Uterus (tissue), 4 donors: ENCODE measurements around the gene C22orf39. TPM values are rescaled to one million over a fixed set of nuclear protein-coding genes. Genes with fewer than 3 reads are reported as not detected.
A peak's percentile ranks its signal among the peaks of the same experiment; 100 is the strongest.

Source experiments
- DNase-seq, 2 donors: peaks; one replicate each; pipeline ENCODE4 v3.0.0-alpha.2; 2019 to 2020
- H3K27ac ChIP-seq, 2 donors: fragments of 200-600 bp; sonication (generic); 1 replicate in 1 of 2; 2 replicates in 1 of 2; pipeline ENCODE4 v1.5.1; 2016 to 2018
- H3K27me3 ChIP-seq, 2 donors: fragments of 200-600 bp; sonication (generic); one replicate each; pipeline ENCODE4 v1.5.1; 2018 to 2019; ENCODE audit warnings: control low read depth in 1 of 2
- H3K36me3 ChIP-seq, 2 donors: fragments of 200-600 bp; sonication (generic); one replicate each; pipeline ENCODE4 v1.5.1; 2019; ENCODE audit warnings: control low read depth in 1 of 2
- H3K4me1 ChIP-seq, 2 donors: fragments of 200-600 bp; sonication (generic); one replicate each; pipeline ENCODE4 v1.5.1; 2018 to 2019; ENCODE audit warnings: control low read depth in 1 of 2
- H3K4me3 ChIP-seq, 2 donors: fragments of 200-600 bp; sonication (generic); 1 replicate in 1 of 2; 2 replicates in 1 of 2; pipeline ENCODE4 v1.5.1; 2018 to 2019; ENCODE audit warnings: mild to moderate bottlenecking in 1 of 2
- H3K9me3 ChIP-seq, 2 donors: fragments of 200-600 bp; sonication (generic); one replicate each; pipeline ENCODE4 v1.5.1; 2019; ENCODE audit warnings: control low read depth in 1 of 2
- POLR2A ChIP-seq, 2 donors: fragments of 450-650 bp; IDR thresholded peaks; one replicate each; pipeline ENCODE4 v1.6.1; 2016; ENCODE audit warnings: antibody characterized with exemption in 2 of 2, mild to moderate bottlenecking in 1 of 2, moderate library complexity in 1 of 2
- intact Hi-C: fragments of 100-400 bp; cut with DNase I; formaldehyde crosslinking; loops from one replicate; pipeline ENCODE4 v1.15.1; 2023; ENCODE audit warnings: low total_unique reads
- total RNA-seq, 4 donors: library from RNA; depleted of rRNA in 3 of 4; stranded (reverse); fragments of >200 nt in 3 of 4; gene quantifications; one replicate each; pipeline versions ENCODE4 v1.1.0 to v1.2.4, GENCODE V29; 2014 to 2023
- TF ChIP-seq, protein P1 (sequence below), 4 experiments: fragments of 200-600 bp in 2 of 4; fragments of 450-650 bp in 2 of 4; sonication (generic) in 2 of 4; IDR thresholded peaks; one replicate each; pipeline ENCODE4 v1.5.1; 2016 to 2019; ENCODE audit warnings: antibody characterized with exemption in 4 of 4, mild to moderate bottlenecking in 2 of 4, moderate library complexity in 1 of 4
- donor health status: DM: yes; HTN: yes; CAD: no.

C22orf39 gene
- total RNA-seq, 4 donors from 2014 or later: 38.4 to 112 (median 47.8) TPM

DNA sequence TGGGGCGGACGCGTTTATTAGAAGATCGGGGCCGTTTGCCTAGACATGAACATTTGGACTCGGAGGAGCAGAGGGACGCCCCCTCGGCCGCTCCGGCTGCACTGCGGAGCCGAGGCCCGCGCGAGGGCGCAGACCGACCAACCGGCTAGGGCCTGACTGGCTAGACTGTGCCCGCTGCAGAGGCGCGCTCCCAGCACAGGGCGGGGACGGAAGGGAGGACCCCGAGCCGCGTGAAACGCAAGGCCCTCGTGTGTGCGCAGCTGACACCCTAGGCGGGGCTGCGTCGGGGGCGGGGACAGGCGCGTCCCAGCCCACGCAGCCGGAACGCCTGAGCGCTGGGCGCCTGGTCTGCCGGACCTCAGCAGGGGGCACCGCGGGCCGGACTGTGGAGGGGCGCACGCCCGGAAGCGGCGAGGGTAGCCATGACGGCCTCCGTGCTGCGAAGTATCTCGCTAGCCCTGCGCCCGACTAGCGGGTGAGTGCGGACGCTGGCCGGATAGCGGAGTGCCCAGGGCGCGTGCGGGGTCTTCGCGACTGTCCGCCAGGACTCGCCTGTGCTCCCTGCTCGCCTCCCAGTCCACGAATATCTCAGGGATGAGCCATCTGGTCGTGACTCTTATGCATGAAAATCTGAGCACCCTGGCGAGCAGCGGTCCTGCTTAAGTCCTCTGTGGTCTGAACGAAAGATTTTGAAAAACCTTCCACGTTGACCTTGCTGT lies 15.2 kb downstream of the C22orf39 start, which contains the start of gene MRPL40:
MRPL40 (plus strand) TSS at position 413 of the 719 bp plus-strand sequence; CDS start at position 423, 10 bp downstream.
- intact Hi-C loops: no loop called here
- H3K27me3 ChIP-seq: no peaks in the 10 kb centered on the region

DNA sequence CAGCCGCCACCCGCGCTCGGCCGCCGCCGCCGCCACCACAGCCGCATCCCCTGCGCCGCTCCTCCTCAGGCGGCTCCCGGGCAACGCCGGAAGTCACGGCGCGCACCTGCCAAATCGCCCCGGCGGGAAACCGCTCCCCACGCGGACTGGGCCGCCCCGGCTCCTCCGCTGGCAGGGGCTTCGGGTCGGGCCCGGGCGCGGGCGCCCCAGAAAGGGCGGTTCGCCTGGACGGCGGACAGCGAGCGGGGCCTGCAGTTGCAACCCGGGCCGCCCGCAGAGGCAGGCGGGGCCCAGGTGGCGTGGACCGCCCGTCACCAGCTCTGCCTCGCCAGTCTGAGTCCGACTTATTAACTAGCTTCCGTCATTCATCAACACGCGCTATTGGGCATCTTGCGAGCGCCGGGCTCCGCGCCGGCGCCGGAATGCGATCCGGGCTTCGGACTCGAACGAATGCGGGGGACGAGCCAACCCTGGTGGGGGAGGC lies 15.8 kb downstream of the C22orf39 start, which contains the start of gene HIRA:
HIRA (minus strand) TSS at position 85 of the 484 bp plus-strand sequence. CDS start 257 bp downstream, outside the sequence.
- Histone ChIP-seq H3K4me3 (peak within 1 kb of the TSS; percentile 81 to 90), H3K27me3 (no peaks in the 10 kb centered on the region), H3K36me3 (no peaks in the 10 kb centered on the region), H3K4me1 (peaks cover 12 to 18% of the 10 kb centered on the region in 2 donors), H3K9me3 (no peaks in the 10 kb centered on the region), H3K27ac (peak within 1 kb of the TSS; percentile 89 to 94)
- intact Hi-C loops: no loop called here
- TF ChIP-seq, protein P1, sequence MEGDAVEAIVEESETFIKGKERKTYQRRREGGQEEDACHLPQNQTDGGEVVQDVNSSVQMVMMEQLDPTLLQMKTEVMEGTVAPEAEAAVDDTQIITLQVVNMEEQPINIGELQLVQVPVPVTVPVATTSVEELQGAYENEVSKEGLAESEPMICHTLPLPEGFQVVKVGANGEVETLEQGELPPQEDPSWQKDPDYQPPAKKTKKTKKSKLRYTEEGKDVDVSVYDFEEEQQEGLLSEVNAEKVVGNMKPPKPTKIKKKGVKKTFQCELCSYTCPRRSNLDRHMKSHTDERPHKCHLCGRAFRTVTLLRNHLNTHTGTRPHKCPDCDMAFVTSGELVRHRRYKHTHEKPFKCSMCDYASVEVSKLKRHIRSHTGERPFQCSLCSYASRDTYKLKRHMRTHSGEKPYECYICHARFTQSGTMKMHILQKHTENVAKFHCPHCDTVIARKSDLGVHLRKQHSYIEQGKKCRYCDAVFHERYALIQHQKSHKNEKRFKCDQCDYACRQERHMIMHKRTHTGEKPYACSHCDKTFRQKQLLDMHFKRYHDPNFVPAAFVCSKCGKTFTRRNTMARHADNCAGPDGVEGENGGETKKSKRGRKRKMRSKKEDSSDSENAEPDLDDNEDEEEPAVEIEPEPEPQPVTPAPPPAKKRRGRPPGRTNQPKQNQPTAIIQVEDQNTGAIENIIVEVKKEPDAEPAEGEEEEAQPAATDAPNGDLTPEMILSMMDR (IDR thresholded peaks at IDR 0.05): no peak
- TF ChIP-seq POLR2A (IDR thresholded peaks at IDR 0.05): no peak
- peak; percentile 67 to 81 for DNase-seq

More for the DNA sequence above, 15.2 kb downstream of the C22orf39 start, which contains the start of gene MRPL40:
- Histone ChIP-seq H3K4me3 (peak within 1 kb of the TSS; percentile 81 to 90), H3K36me3 (no peaks in the 10 kb centered on the region), H3K4me1 (peaks cover 12 to 18% of the 10 kb centered on the region in 2 donors), H3K9me3 (no peaks in the 10 kb centered on the region), H3K27ac (peak within 1 kb of the TSS; percentile 89 to 94)
- DNase-seq: peak; percentile 88 to 94
- TF ChIP-seq, protein P1 (IDR thresholded peaks at IDR 0.05): peak in 2 of 4 experiments; percentile 41 to 44
- TF ChIP-seq POLR2A (IDR thresholded peaks at IDR 0.05): peak; percentile 45 to 85

DNA sequence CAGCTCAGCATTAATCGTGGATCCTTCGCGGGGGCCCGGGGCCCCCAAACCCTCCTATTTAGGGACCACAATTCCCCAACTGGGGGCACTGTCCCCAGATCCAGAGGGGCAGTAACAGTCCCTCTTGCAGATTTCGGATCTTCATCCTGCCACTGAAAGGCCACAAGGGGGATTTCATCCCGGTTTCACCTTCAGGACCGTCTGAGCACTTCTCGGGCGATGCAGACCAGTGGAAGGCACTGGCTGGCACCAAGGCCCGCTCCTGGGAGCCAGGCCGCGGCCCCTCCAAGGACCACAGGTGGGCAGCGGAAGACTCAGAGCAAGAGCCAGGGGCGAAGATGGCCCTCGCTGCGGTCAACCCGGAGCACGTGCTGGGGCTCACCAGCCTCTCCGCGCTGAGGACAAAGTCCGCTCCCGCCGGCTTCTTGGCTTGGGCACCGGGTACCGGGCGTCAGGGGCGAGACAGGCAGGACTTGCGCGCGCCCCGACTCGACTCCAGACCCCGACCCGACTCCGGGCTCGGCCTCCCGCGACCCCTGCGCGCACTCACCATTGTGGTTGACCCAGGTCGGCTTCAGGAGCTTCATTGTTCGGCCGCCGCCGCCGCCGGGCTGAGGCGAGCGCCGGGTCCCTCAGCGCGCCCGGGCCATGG lies 16.5 kb downstream of the C22orf39 start:
- TF ChIP-seq, protein P1 (IDR thresholded peaks at IDR 0.05): no peak
- no peak for TF ChIP-seq POLR2A (IDR thresholded peaks at IDR 0.05)
- peak in 1 of 2 donors; percentile 38 for DNase-seq
- peak overlapping the region in 1 of 2 donors; percentile 89 for H3K27ac ChIP-seq
- H3K4me3 ChIP-seq: peak overlapping the region; percentile 81 to 90
- H3K4me1 ChIP-seq: peaks cover 12 to 18% of the 10 kb centered on the region in 2 donors
- no peaks in the 10 kb centered on the region for H3K36me3 ChIP-seq
- intact Hi-C loops: no loop called here
- no peaks in the 10 kb centered on the region for H3K27me3 ChIP-seq
- no peaks in the 10 kb centered on the region for H3K9me3 ChIP-seq

DNA sequence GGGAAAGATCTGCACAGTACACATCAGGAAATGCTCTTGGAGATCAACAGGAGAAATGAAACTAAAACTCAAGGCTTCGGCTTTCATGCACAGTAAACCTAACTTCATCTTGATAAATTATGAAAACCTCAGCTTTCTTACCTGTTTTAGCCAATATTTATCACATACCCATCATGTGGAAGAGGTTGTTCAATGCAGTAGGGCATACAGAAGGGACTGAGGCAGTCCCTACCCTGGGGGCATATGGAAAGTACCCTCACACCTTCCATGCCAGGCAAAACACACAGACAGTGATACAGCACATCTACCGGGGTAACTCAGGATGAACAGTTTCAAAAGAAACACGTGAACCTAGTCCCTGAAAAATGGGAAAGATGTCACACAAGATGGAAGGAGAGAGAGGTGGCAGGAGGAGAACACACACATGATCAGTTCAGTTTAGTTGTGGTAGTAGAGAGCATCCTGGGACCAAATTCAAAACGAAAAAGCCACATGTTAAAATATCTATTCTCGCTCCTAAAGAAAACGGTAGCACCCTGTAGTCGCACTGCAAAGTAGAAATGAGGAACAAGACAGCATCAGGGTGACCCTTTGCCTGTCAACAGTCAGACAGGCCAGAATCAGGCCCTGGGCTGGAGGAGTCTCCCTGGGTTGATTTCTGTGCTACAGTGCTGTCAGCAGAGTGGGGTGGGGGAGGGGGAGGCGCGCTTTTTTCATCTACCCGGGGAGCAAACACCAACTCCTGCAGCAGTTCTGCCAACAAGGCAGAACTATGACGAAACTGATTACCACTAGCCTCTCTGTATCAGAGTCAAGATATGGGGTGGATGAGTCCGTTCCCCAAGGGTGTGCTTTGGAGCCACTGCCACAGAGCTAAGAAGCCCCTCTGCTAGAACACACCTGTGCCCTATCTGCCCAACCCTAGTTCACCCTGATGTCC lies 17.3 kb downstream of the C22orf39 start:
- DNase-seq: no peak
- TF ChIP-seq, protein P1 (IDR thresholded peaks at IDR 0.05): no peak
- TF ChIP-seq POLR2A (IDR thresholded peaks at IDR 0.05): no peak
- Histone ChIP-seq H3K4me1 (peaks cover 12 to 18% of the 10 kb centered on the region in 2 donors), H3K36me3 (no peaks in the 10 kb centered on the region), H3K4me3 (peak overlapping the region; percentile 81 to 90), H3K9me3 (no peaks in the 10 kb centered on the region), H3K27me3 (no peaks in the 10 kb centered on the region), H3K27ac (no peak overlapping the region)
- intact Hi-C loops: no loop called here
